Prostate gland (tissue), 2 donors: ENCODE measurements around the gene MT1F.

Experiments used
- POLR2A ChIP-seq: fragments of 450-650 bp; IDR thresholded peaks from one replicate; pipeline ENCODE4 v1.6.1; 2016; ENCODE audit warnings: antibody characterized with exemption, mild to moderate bottlenecking
- POLR2AphosphoS5 ChIP-seq: sonication (generic); formaldehyde crosslinking; IDR thresholded peaks from one replicate; pipeline ENCODE4 v1.6.1; 2017; ENCODE audit warnings: antibody characterized with exemption
- TF ChIP-seq, protein P1 (sequence below), 4 experiments: fragments of 200-600 bp in 2 of 4; fragments of 450-650 bp in 2 of 4; sonication (generic) in 2 of 4; IDR thresholded peaks; 1 replicate in 3 of 4; 2 replicates in 1 of 4; pipeline ENCODE4 v1.5.1; 2016 to 2019; ENCODE audit warnings: antibody characterized with exemption in 4 of 4, mild to moderate bottlenecking in 2 of 4, moderate library complexity in 2 of 4

GRCh38 chr16:56670620-56670934, 12.8 kb downstream of the MT1F start:
- TF ChIP-seq, protein P1, sequence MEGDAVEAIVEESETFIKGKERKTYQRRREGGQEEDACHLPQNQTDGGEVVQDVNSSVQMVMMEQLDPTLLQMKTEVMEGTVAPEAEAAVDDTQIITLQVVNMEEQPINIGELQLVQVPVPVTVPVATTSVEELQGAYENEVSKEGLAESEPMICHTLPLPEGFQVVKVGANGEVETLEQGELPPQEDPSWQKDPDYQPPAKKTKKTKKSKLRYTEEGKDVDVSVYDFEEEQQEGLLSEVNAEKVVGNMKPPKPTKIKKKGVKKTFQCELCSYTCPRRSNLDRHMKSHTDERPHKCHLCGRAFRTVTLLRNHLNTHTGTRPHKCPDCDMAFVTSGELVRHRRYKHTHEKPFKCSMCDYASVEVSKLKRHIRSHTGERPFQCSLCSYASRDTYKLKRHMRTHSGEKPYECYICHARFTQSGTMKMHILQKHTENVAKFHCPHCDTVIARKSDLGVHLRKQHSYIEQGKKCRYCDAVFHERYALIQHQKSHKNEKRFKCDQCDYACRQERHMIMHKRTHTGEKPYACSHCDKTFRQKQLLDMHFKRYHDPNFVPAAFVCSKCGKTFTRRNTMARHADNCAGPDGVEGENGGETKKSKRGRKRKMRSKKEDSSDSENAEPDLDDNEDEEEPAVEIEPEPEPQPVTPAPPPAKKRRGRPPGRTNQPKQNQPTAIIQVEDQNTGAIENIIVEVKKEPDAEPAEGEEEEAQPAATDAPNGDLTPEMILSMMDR (IDR thresholded peaks at IDR 0.05): no peak
- TF ChIP-seq POLR2AphosphoS5 (no peak), POLR2A (no peak)
